GM19240 (cell line): Measurements from ENCODE around the gene CACNA1S.
A peak's percentile ranks its signal among the peaks of the same experiment; 100 is the strongest.

Source experiments
- DNase-seq: peaks from one replicate; pipeline ENCODE4 v3.0.0; 2011; ENCODE audit warnings: low spot score; ENCODE audit not compliant: insufficient read length

CACNA1S gene

GRCh38 chr1:201140235-201140940 lies 28.2 kb upstream of the CACNA1S start:
- no peak for DNase-seq

- no peak for DNase-seq
Measured at GRCh38 chr1:201139756-201140155, 27.5 kb upstream of the CACNA1S start.

GRCh38 chr1:201139306-201139705 lies 27.1 kb upstream of the CACNA1S start:
- no peak for DNase-seq

- no peak for DNase-seq
Measured at GRCh38 chr1:201138311-201138840, 26.1 kb upstream of the CACNA1S start.

- no peak for DNase-seq
Measured at GRCh38 chr1:201137579-201138310, 25.5 kb upstream of the CACNA1S start.

- DNase-seq = no peak
Measured at GRCh38 chr1:201137024-201137392, 24.8 kb upstream of the CACNA1S start.

GRCh38 chr1:201136355-201137023 lies 24.3 kb upstream of the CACNA1S start:
- no peak for DNase-seq

GRCh38 chr1:201134405-201134804 lies 22.2 kb upstream of the CACNA1S start:
- no peak for DNase-seq

GRCh38 chr1:201131398-201131797 lies 19.2 kb upstream of the CACNA1S start:
- no peak for DNase-seq

GRCh38 chr1:201128962-201129361 lies 16.7 kb upstream of the CACNA1S start:
- DNase-seq = no peak

- DNase-seq = no peak
Measured at GRCh38 chr1:201128476-201128875, 16.2 kb upstream of the CACNA1S start.

GRCh38 chr1:201127755-201128455 lies 15.7 kb upstream of the CACNA1S start:
- no peak for DNase-seq

- DNase-seq = no peak
Measured at GRCh38 chr1:201126832-201127754, 14.9 kb upstream of the CACNA1S start, which contains the start of gene ASCL5. Gene ASCL5 (minus strand): TSS chr1:201127184. CDS start chr1:201115372, 11,812 bp downstream.

GRCh38 chr1:201126463-201126831 lies 14.2 kb upstream of the CACNA1S start:
- DNase-seq = no peak

- DNase-seq = no peak
Measured at GRCh38 chr1:201125800-201126199, 13.6 kb upstream of the CACNA1S start.

- DNase-seq = no peak
Measured at GRCh38 chr1:201125019-201125418, 12.8 kb upstream of the CACNA1S start.

- no peak for DNase-seq
Measured at GRCh38 chr1:201123866-201124265, 11.6 kb upstream of the CACNA1S start.

GRCh38 chr1:201122321-201122957 lies 10.2 kb upstream of the CACNA1S start:
- no peak for DNase-seq

GRCh38 chr1:201119206-201120197 lies 7.3 kb upstream of the CACNA1S start:
- DNase-seq = peak; percentile 45
